ENCODE measurements around the gene PHACTR3. TPM values are rescaled to one million over a fixed set of nuclear protein-coding genes. Genes with fewer than 3 reads are reported as not detected.

PHACTR3 gene
- total RNA-seq, 4 donors from 2014 or later: 5.4 to 15.9 (median 10.0) TPM

GRCh38 chr20:59835057-59835447, 230.7 kb downstream of the PHACTR3 start:
- H3K27ac ChIP-seq: peak overlapping the region in 1 of 4 donors; percentile 43
- H3K27me3 ChIP-seq: no peaks in the 10 kb centered on the region
- no peak overlapping the region for H3K4me3 ChIP-seq
- H3K4me1 ChIP-seq: peaks cover 0 to 42% (median 14%) of the 10 kb centered on the region in 4 donors
- WGBS, 2 donors: 22 to 23% methylated on average over 2 of the region's 2 CpGs
- no peak for DNase-seq (ENCODE audit: low spot score in 2 of 2)
- no peak for TF ChIP-seq CTCF (IDR thresholded peaks at IDR 0.05)
- no peak for TF ChIP-seq EP300 (IDR thresholded peaks at IDR 0.05)
- TF ChIP-seq POLR2A (IDR thresholded peaks at IDR 0.05): no peak
- no peaks in the 10 kb centered on the region for H3K36me3 ChIP-seq
- no peaks in the 10 kb centered on the region for H3K9me3 ChIP-seq

GRCh38 chr20:59835448-59836395, 231.4 kb downstream of the PHACTR3 start:
- TF ChIP-seq CTCF (IDR thresholded peaks at IDR 0.05) (no peak), EP300 (IDR thresholded peaks at IDR 0.05) (peak in 1 of 2 donors; percentile 35), POLR2A (IDR thresholded peaks at IDR 0.05) (peak in 1 of 2 donors; percentile 38)
- Histone ChIP-seq H3K27ac (peak overlapping the region in 2 of 4 donors; percentile 36 to 43), H3K4me3 (peak overlapping the region; percentile 2 to 37 (median 22)), H3K27me3 (no peaks in the 10 kb centered on the region), H3K36me3 (no peaks in the 10 kb centered on the region), H3K9me3 (no peaks in the 10 kb centered on the region), H3K4me1 (peaks cover 0 to 42% (median 14%) of the 10 kb centered on the region in 4 donors)
- 4 to 5% methylated on average over 16 of the region's 16 CpGs for WGBS, 2 donors
- peak; percentile 39 to 47 for DNase-seq (ENCODE audit: low spot score in 2 of 2)

- WGBS, 2 donors: 15 to 23% methylated on average over 6 of the region's 6 CpGs
These were observed 232.4 kb downstream of the PHACTR3 start for GRCh38 chr20:59836767-59837166.

GRCh38 chr20:59837623-59838394, 233.5 kb downstream of the PHACTR3 start:
- DNase-seq (ENCODE audit: low spot score in 2 of 2): no peak
- WGBS, 2 donors: 67 to 69% methylated on average over 4 of the region's 4 CpGs
- Histone ChIP-seq H3K4me1 (peaks cover 0 to 24% (median 14%) of the 10 kb centered on the region in 4 donors), H3K9me3 (no peaks in the 10 kb centered on the region), H3K4me3 (peak overlapping the region in 1 of 4 donors; percentile 37), H3K27me3 (no peaks in the 10 kb centered on the region), H3K27ac (no peak overlapping the region), H3K36me3 (no peaks in the 10 kb centered on the region)
- TF ChIP-seq POLR2A (IDR thresholded peaks at IDR 0.05): no peak
- no peak for TF ChIP-seq CTCF (IDR thresholded peaks at IDR 0.05)
- no peak for TF ChIP-seq EP300 (IDR thresholded peaks at IDR 0.05)

More at GRCh38 chr20:59836767-59837166, 232.4 kb downstream of the PHACTR3 start:
- no peaks in the 10 kb centered on the region for H3K36me3 ChIP-seq
- TF ChIP-seq POLR2A (IDR thresholded peaks at IDR 0.05) (no peak), EP300 (IDR thresholded peaks at IDR 0.05) (no peak), CTCF (IDR thresholded peaks at IDR 0.05) (no peak)
- no peak overlapping the region for H3K27ac ChIP-seq
- no peaks in the 10 kb centered on the region for H3K9me3 ChIP-seq
- no peaks in the 10 kb centered on the region for H3K27me3 ChIP-seq
- DNase-seq (ENCODE audit: low spot score in 2 of 2): no peak
- H3K4me1 ChIP-seq: peaks cover 0 to 32% (median 14%) of the 10 kb centered on the region in 4 donors
- H3K4me3 ChIP-seq: peak overlapping the region in 3 of 4 donors; percentile 2 to 37 (median 22)

All from tibial nerve (tissue), 4 donors.